Chondrocyte (in vitro differentiated cells): ENCODE results near the gene ZNF622. TPM values are rescaled to one million over a fixed set of nuclear protein-coding genes. Genes with fewer than 3 reads are reported as not detected.

Experiments
- DNase-seq: peaks from one replicate; pipeline ENCODE4 v3.0.0; 2021; ENCODE audit warnings: mixed read lengths, low spot score
- H3K27ac Mint-ChIP-seq: one replicate; pipeline ENCODE4 v1.8.0; 2021; ENCODE audit warnings: mild to moderate bottlenecking, moderate library complexity, mixed read lengths; ENCODE audit not compliant: unreplicated experiment
- H3K27me3 Mint-ChIP-seq: 2 replicates; pipeline ENCODE4 v1.8.0; 2021; ENCODE audit warnings: low read depth, mixed read lengths
- H3K36me3 Mint-ChIP-seq: 2 replicates; pipeline ENCODE4 v1.8.0; 2021; ENCODE audit warnings: low read depth, mixed read lengths
- H3K4me1 Mint-ChIP-seq: 2 replicates; pipeline ENCODE4 v1.8.0; 2021; ENCODE audit warnings: low read depth, mild to moderate bottlenecking, mixed read lengths
- H3K4me3 Mint-ChIP-seq: one replicate; pipeline ENCODE4 v1.8.0; 2021; ENCODE audit warnings: mild to moderate bottlenecking, moderate library complexity, mixed read lengths; ENCODE audit not compliant: unreplicated experiment
- H3K9me3 Mint-ChIP-seq: 2 replicates; pipeline ENCODE4 v1.8.0; 2021; ENCODE audit warnings: low read depth, mixed read lengths
- CTCF ChIP-seq: fragments of 200-600 bp; sonication (generic); IDR thresholded peaks from 2 replicates; pipeline ENCODE4 v1.5.0; 2021; ENCODE audit warnings: antibody characterized with exemption, mild to moderate bottlenecking, moderate library complexity
- total RNA-seq: library from RNA; stranded (reverse); gene quantifications from 3 replicates; pipeline ENCODE4 v1.2.1, GENCODE V29; 2021

ZNF622 gene
- total RNA-seq, 1 donor from 2014 or later, result 32.7 TPM

- Mint-ChIP-seq H3K27ac (no peak overlapping the region), H3K27me3 (peaks cover 30% of the 10 kb centered on the region), H3K4me3 (no peak overlapping the region), H3K36me3 (no peaks in the 10 kb centered on the region), H3K9me3 (peaks cover 8% of the 10 kb centered on the region), H3K4me1 (no peaks in the 10 kb centered on the region)
- TF ChIP-seq CTCF, result no peak
- no peak for DNase-seq
Measured at GRCh38 chr5:16411235-16411634, 54.4 kb downstream of the ZNF622 start.

GRCh38 chr5:16410338-16410737, 55.3 kb downstream of the ZNF622 start:
- H3K27me3 Mint-ChIP-seq, result peaks cover 30% of the 10 kb centered on the region
- H3K9me3 Mint-ChIP-seq, result peaks cover 8% of the 10 kb centered on the region
- no peaks in the 10 kb centered on the region for H3K36me3 Mint-ChIP-seq
- DNase-seq, result no peak
- H3K27ac Mint-ChIP-seq, result no peak overlapping the region
- no peak overlapping the region for H3K4me3 Mint-ChIP-seq
- no peak for TF ChIP-seq CTCF
- H3K4me1 Mint-ChIP-seq, result no peaks in the 10 kb centered on the region

GRCh38 chr5:16406630-16407029, 59.0 kb downstream of the ZNF622 start:
- Mint-ChIP-seq H3K36me3 (no peaks in the 10 kb centered on the region), H3K4me3 (no peak overlapping the region), H3K9me3 (peaks cover 8% of the 10 kb centered on the region), H3K27ac (no peak overlapping the region), H3K4me1 (no peaks in the 10 kb centered on the region), H3K27me3 (peaks cover 15% of the 10 kb centered on the region)
- no peak for DNase-seq
- TF ChIP-seq CTCF, result no peak

GRCh38 chr5:16406023-16406422, 59.6 kb downstream of the ZNF622 start:
- no peak overlapping the region for H3K4me3 Mint-ChIP-seq
- H3K27me3 Mint-ChIP-seq, result peaks cover 13% of the 10 kb centered on the region
- H3K27ac Mint-ChIP-seq, result no peak overlapping the region
- no peak for DNase-seq
- no peaks in the 10 kb centered on the region for H3K4me1 Mint-ChIP-seq
- peaks cover 8% of the 10 kb centered on the region for H3K9me3 Mint-ChIP-seq
- no peaks in the 10 kb centered on the region for H3K36me3 Mint-ChIP-seq
- no peak for TF ChIP-seq CTCF

Other genes with a start within 250 kb of the ZNF622 start
- gene RETREG1, start 151.2 kb upstream of the ZNF622 start, total RNA-seq, result 2.8 to 3.3 TPM (median 2.9 TPM) in 3 replicates